ENCODE results near the gene SOX2.

The SOX2 gene

DNA sequence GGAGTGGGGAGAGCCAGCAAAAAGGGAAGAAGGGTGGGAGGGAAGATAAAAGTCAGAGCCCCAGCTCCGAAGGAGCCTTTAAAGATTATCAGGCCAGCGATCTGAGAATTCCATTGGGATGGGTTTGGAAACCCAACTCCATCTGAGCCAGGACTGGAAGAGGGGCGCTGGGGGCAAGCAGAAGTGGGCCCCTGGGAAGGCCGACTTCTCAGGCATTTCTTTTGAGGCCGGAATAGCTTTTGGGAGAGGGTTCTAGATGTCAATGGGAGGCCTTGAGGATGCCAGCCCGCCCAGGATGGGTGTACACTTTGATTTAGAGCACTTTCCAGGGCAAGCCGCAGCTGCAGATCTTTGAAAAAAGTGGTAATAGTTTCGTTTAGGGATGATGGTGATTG lies 6.6 kb upstream of the SOX2 start:
- no peak for DNase-seq

DNA sequence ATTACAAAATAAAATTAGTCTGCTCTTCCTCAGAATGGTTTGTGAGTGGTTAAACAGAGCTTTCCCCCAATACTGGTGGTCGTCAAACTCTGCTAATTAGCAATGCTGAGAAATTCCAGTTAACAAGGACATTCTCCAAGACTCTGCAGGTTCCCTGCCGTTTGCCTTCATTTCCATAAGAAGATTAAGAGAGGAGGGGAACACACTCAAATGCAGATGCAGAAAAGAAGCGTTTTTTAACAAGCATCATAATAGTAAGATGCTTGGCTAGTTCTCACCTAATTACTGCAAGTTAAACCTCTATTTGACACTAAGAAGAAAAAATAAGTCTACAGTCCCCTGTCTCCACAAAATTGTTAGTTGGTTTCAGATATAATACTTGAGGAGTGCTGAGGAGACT lies 3.7 kb upstream of the SOX2 start:
- no peak for DNase-seq

DNA sequence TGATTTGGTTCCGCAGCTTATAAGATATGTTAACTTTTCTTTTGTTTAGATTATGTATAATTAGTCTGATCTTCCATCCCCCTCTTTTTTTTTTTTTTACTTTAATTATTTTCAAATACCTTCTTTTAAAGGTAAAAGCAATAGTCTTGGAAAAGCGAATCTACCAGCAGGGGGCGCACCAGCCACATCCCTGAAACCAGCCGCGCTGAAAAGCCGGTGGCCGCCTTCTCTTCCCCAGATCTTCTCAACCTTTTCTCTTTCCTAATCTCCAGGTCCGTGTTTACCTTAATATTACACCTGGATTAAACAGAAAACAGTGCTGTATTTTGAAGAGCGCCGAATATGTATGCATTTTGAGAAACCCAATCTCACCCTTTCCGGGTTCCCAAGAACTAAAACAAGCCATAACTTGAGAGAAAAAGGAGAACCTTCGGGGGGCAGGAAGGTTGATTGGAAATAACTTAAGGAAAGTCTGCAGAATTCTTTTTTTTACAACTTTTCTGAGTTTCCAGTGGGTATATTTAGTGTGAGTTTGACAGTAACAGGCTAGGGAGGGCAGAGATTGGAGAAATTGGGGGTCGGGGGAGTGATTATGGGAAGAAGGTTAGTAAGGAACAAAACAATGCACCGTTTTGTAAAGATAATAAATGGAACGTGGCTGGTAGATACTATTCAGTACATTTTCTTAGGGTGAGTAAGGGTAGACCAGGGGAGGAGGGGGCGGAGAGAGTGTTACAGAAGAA lies 2.0 kb upstream of the SOX2 start:
- peak in 1 of 2 experiments; percentile 64 for DNase-seq

DNA sequence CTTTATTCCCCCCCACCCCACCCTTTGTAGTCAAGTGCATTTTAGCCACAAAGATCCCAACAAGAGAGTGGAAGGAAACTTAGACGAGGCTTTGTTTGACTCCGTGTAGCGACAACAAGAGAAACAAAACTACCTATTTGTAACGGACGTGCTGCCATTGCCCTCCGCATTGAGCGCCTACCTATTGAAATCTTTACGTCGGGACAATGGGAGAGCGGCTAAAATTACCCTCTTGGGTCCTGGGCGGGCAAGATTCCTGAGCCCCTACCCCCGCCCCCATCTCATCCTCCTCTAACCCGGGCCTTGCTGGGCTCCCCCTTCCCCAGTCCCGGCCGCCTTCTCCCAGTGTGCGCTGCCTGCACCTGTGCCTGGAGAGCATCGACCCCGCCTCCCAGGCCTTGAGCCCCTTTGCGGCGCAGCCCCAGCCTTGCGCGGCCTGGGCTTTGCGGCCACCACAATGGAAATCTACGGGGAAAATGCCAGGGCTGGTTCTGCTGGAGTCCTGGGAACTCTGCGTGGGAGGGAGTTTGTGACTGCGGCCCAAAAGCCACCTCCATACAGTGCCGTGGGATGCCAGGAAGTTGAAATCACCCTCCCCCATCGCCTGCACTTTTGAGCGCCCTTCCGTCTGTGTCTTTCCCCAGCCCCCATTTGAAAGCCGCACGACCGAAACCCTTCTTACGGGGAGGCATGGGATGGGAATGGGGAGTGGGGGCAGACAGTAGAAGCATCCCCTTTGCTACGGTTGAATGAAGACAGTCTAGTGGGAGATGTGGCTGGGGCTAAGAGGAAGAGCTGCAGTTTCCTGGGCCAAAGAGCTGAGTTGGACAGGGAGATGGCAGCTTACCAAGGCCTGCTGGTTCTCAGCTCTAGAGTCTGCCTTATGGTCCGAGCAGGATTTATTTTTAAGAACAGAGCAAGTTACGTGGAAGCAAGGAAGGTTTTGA lies 1.1 kb upstream of the SOX2 start:
- no peak for DNase-seq

DNA sequence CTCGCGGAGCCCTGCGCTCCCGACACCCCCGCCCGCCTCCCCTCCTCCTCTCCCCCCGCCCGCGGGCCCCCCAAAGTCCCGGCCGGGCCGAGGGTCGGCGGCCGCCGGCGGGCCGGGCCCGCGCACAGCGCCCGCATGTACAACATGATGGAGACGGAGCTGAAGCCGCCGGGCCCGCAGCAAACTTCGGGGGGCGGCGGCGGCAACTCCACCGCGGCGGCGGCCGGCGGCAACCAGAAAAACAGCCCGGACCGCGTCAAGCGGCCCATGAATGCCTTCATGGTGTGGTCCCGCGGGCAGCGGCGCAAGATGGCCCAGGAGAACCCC lies 464 bp downstream of the SOX2 start:
- no peak for DNase-seq

DNA sequence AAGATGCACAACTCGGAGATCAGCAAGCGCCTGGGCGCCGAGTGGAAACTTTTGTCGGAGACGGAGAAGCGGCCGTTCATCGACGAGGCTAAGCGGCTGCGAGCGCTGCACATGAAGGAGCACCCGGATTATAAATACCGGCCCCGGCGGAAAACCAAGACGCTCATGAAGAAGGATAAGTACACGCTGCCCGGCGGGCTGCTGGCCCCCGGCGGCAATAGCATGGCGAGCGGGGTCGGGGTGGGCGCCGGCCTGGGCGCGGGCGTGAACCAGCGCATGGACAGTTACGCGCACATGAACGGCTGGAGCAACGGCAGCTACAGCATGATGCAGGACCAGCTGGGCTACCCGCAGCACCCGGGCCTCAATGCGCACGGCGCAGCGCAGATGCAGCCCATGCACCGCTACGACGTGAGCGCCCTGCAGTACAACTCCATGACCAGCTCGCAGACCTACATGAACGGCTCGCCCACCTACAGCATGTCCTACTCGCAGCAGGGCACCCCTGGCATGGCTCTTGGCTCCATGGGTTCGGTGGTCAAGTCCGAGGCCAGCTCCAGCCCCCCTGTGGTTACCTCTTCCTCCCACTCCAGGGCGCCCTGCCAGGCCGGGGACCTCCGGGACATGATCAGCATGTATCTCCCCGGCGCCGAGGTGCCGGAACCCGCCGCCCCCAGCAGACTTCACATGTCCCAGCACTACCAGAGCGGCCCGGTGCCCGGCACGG lies 991 bp downstream of the SOX2 start:
- DNase-seq = no peak

DNA sequence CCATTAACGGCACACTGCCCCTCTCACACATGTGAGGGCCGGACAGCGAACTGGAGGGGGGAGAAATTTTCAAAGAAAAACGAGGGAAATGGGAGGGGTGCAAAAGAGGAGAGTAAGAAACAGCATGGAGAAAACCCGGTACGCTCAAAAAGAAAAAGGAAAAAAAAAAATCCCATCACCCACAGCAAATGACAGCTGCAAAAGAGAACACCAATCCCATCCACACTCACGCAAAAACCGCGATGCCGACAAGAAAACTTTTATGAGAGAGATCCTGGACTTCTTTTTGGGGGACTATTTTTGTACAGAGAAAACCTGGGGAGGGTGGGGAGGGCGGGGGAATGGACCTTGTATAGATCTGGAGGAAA lies 1.5 kb downstream of the SOX2 start:
- no peak for DNase-seq

DNA sequence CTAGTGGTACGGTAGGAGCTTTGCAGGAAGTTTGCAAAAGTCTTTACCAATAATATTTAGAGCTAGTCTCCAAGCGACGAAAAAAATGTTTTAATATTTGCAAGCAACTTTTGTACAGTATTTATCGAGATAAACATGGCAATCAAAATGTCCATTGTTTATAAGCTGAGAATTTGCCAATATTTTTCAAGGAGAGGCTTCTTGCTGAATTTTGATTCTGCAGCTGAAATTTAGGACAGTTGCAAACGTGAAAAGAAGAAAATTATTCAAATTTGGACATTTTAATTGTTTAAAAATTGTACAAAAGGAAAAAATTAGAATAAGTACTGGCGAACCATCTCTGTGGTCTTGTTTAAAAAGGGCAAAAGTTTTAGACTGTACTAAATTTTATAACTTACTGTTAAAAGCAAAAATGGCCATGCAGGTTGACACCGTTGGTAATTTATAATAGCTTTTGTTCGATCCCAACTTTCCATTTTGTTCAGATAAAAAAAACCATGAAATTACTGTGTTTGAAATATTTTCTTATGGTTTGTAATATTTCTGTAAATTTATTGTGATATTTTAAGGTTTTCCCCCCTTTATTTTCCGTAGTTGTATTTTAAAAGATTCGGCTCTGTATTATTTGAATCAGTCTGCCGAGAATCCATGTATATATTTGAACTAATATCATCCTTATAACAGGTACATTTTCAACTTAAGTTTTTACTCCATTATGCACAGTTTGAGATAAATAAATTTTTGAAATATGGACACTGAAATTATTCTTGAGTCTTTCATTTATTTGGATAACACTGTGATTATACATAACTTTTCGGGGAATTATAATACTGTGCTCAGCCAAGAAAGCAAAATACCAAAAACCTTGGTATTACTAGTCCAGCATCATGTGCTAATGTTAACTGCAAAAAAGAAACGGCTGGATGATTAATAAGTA lies 2.2 kb downstream of the SOX2 start:
- no peak for DNase-seq

DNA sequence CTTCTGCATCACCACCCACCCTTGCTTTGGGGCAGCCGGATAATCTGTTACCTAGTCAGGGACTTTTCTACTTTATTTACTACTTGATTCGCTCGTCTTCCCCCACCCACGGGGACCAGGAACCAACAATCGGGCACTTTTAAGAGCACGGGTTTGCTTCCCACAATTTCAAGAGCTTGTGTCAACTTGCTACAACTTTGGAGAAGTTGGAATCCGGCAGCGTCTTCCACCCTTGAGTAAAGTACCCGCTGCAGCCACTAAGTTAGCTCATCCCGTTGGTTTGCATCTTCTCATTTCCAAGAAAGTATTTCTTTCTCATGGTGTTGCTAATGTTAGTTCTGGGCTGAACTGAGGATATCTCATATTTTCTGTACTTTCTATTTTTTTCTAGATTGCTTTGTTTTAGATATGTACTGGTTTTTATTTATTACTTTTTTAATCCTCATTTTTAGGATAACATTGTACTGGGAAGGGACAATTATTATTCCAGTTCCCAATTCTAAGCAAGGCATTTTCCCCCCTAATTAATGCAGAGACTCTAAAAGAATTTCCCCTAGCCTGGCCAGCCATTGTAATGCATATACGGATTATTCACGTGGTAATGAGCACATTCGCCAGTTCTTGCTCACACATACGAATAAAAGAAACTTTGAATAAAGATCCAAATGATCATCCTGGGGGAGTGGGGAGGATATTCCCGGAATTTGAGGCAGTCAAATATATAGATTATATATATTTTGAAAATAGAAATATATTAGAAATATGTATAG lies 4.0 kb downstream of the SOX2 start:
- DNase-seq = no peak

DNA sequence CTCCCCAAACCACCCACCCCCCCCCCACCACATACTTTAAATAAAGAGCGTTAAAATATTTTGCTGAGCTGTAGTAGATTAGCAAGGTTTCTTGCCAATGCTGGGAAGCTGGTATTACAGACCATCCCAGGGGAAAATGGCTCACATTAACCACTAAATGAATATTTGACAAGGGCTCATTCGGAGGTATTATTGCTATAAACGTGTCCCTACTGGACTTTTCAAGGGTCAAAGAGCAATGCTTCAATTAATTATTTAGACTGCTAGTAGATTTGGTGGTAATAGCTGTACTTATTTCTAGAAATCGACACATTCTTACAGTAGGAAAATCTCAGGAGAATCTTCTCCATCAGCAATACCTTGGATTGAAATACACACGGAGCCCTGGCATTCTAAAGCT lies 5.2 kb downstream of the SOX2 start:
- no peak for DNase-seq

DNA sequence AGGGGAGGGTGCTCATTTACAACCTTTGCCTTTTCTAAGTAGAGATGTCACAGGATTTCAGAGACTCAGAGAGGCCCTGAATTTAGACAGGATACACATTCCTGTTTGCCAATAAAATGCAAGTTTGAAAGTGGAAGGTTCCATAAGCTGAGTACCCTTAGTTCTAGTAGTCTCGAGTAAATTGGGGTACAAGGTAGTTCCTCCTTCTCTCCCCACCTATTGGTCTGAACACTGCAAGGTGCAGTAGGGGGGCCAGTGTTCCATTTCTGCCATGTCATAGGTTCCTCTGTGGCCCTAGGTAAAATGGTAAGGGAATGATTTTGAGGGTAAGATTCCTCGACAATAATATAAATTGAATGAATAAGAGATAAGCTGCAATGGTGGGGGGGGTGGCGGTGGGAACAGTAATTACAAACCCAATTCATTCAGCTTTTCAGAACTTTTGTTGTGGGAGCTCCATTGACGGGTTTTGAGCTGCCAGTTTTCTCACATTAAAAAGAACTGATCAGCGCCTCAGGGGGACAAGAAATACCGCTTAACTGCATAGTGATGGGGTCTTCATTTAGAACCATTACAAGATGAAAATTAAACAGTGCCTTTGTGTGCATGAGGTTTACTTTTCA lies 5.9 kb downstream of the SOX2 start:
- DNase-seq = no peak

DNA sequence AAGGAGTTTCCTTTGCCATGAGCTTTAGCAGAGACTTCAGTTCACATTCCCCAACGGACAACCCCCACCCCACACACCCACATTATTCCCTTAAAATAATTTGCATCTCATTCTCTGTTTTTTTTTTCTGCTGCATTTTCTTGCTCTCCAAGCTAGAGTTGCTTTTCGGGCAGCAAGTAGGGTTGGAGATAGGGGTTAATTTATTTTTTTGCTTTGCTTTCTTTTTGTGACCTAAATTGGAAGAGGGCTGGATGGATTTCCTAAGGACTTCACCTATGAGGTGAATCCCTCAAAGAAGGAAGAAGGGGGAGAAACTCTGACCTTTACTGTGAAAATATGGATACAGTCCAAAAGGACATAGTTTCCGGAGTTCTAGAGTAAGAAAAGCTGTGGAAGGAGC lies 6.6 kb downstream of the SOX2 start:
- DNase-seq = no peak

DNA sequence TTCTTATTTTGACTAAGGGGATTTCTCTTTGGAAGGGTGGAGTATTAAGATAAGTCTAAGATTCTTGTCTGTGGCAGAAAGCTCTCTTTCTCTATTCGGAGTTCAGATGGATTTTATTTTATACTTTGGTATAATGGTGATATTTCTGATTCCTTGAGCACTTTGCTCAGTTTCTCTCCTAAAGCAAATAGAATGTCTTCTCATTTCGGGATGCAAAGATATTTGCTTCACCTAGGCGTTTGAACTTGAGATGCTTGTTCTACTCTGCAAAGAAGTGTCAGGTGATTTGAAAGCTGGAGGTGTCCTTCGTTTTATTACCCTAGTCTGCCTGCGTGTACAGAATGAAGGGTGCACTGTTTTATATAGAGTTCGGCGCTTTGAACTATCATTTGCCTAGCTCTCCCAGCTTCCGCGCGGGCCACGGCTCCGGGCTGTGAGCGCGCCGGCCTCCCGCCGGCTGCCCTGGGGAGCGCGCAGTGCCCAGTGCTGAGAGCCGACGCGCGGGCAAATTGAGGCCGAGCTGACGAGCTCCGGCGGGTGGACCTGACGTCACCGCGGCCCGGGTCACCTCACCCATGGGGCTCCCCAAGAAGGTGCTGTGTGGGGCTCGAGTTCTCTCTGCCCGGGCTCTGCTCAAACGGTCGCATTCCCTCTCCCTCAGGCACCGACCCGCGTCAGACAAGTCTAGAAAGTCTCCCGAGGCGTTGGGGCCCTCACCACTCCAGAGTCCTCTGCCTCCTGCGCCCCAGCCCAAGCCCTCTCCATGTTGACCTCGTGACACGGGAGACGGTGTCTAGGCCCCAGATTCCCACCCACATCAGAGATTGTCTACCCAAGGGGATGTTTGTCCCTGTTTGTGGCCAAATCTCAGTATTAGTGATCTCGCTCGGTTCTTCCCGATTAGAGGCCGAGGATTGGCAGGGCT lies 7.5 kb downstream of the SOX2 start:
- DNase-seq = no peak

DNA sequence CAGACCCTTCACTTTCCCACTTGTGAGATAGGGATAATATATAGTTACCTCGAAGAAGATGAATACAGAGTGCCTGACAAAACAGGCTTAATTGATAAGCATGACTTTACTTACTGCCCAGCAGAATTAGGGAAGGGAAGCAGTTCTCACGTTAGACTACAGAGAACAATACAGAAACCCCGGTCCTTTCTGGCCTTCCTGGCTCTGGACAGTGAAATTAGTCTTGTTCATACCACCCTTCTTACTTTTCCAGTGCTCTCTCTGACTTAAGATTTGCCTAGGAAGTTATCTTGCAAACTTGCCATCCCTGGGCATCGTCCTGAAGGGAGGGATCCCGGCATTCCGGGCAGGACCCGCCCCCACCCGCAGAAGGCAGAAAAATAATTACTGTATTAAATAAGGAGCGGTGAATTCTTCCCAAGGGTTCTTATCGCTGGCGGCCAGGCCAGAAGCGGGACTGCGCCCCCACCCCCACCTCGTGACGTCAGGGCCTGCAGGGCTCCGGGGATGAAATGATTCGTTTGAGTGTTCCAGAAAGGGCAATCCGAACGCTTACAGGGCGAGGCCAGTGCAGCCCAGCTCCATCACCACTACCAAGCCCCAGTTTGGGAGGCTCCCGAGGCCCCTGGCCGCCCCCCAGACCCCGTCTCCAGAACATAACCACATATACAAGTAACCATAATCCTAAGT lies 8.4 kb downstream of the SOX2 start:
- DNase-seq = no peak

DNA sequence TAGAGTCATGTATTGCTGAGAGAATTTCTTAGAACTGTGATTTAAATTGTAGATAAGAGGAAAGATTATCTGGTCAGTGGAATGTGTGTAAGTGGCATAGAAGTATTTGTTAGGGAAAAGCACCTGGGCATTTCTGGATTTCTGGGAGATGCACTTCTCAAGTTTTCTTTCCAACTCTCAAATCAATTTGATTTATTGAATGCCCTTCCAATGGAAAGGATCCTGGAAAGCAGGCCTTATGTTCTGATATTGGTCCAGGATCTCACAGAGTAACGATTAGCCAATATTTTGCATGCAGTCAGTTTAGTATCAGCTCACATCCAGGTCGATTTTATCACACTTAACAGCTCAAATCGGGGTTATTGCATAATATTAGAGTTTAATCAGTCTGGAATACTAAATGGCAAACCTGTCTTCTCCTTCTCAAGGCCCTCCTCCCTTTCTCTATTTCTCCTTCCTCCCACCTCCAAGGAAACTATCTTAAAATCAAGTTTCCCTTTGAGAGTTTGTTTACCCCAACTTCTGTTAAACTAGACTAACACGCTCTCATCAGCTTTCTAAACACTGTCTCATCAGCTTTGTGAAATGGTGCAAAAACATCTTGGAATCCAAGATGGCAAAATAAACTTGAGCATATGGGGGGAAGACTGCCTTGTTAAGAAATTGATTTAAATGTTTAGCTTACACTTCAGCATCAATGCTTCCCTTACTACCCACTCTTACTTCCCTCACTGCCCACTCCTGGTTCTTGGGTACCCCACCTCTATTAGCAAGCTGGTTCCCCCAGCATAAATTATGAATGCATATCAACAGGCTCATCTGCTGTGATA lies 9.5 kb downstream of the SOX2 start:
- DNase-seq = no peak

DNA sequence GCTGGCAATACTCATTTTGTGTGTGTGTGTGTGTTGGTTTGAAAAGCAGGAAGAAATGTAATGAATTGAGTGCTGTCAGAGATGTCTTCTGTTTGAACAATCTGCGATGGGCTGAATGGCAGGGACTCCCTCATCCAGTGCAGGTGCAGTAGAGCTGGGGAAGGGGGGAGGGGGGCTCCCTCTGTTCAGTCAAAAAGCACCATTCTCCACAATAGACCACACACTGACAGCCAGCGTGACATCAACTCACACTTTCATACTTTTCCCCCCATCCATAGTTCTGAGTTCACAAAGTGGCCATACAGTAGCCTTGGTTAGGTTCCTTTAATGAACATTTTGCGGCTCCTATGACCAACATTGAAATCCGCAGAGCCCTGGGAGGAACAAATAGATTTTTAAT lies 10.4 kb downstream of the SOX2 start:
- DNase-seq = no peak

DNA sequence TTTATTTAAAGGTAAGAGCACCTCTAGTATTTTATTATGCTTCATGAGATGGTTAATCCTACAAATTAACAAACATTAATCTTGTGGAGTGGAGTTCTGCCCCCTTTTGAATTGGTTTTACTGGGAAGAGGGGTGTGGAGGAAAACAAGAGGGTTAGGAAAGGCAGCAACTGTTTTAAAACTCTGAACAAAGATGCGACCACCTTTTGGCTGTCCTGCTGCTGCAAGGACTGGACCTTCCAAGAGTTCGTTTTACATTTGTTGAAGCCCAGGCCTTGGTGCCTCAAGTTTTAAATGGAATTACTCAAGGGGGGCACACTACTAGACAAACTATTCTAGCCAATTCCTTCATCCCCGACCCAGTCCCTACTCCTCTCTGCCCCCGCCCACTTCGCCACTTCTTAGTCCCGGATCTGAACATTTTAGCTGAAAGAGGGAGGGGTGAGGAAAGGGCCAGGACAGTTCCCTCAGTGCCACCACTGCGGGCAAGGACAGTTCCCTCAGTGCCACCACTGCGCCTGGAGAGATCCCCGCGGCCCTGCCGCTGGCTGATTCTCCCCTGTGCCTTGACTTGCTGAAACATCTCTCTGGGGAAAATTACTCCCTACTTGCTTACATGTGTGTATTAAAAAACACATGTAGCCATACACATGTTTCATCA lies 11.2 kb downstream of the SOX2 start:
- DNase-seq = no peak

DNA sequence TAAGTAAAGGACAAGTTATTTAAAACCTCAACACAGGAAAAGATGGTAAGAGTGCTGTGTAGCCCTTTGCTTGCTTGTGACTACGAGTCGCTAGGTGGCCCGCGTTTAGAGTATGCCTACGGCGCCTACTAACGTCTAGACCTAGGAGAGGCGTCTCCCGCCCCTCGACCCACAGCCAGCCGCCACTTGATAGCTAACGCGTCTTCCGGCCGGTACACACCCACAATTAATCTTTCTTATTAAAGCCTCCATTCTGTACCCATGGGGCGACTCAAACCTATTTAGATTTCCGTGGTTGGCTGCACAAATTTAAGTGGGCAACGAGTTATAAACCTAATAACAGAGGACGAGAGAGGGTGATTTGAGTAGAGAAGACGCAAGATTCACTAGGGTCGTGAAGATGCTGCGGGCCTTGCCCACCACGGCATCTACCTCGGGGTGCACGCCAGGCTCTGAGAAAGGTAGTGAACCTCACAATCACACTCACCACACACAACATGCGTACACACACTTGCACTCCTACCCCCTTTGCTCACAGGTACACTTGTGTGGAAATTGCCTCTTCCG lies 12.0 kb downstream of the SOX2 start:
- no peak for DNase-seq

All from stimulated activated CD4-positive, alpha-beta T cell treated with anti-CD3 and anti-CD28 coated beads, Interleukin-4, amount 100 ng/mL, for 4 hours (primary cell).